ENCODE data around the gene DMD. TPM values are rescaled to one million over a fixed set of nuclear protein-coding genes. Genes with fewer than 3 reads are reported as not detected.

DMD gene
- total RNA-seq, 2 donors from 2014 or later: 2.8 to 3.4 TPM

GRCh38 chrX:31071262-31071661 lies 2140.1 kb downstream of the DMD start:
- Mint-ChIP-seq H3K9me3 (peaks cover 13% of the 10 kb centered on the region), H3K4me1 (ENCODE audit: low read depth in 2 of 2) (no peaks in the 10 kb centered on the region), H3K4me3 (no peak overlapping the region), H3K27me3 (no peaks in the 10 kb centered on the region), H3K27ac (no peak overlapping the region), H3K36me3 (no peaks in the 10 kb centered on the region)
- DNase-seq (ENCODE audit: low spot score): no peak
- ATAC-seq: no peak

GRCh38 chrX:31070057-31070468 lies 2141.3 kb downstream of the DMD start:
- ATAC-seq: peak in 1 of 2 donors; percentile 52
- Mint-ChIP-seq H3K27me3 (no peaks in the 10 kb centered on the region), H3K27ac (no peak overlapping the region), H3K36me3 (no peaks in the 10 kb centered on the region), H3K4me1 (ENCODE audit: low read depth in 2 of 2) (no peaks in the 10 kb centered on the region), H3K4me3 (no peak overlapping the region), H3K9me3 (peaks cover 13% of the 10 kb centered on the region)
- no peak for DNase-seq (ENCODE audit: low spot score)
